Gastroesophageal sphincter (tissue), 4 donors: Measurements from ENCODE around the gene TTLL13. TPM values are rescaled to one million over a fixed set of nuclear protein-coding genes. Genes with fewer than 3 reads are reported as not detected.
A peak's percentile ranks its signal among the peaks of the same experiment; 100 is the strongest.

Experiments
- ATAC-seq: fragments of 150-250 bp; one replicate; pipeline ENCODE4 v1.9.1; 2016; ENCODE audit warnings: mild to moderate bottlenecking, moderate library complexity
- H3K27ac ChIP-seq, 4 donors: fragments of 200-600 bp; sonication (generic) in 3 of 4; 1 replicate in 3 of 4; 2 replicates in 1 of 4; pipeline ENCODE4 v1.5.1; 2016 to 2019
- H3K27me3 ChIP-seq: fragments of 200-600 bp; sonication (generic); one replicate; pipeline ENCODE4 v1.5.1; 2019
- H3K36me3 ChIP-seq, 2 donors: fragments of 200-600 bp; sonication (generic); one replicate each; pipeline ENCODE4 v1.5.1; 2019; ENCODE audit warnings: control low read depth in 1 of 2
- H3K4me1 ChIP-seq, 3 donors: fragments of 200-600 bp; sonication (generic); 1 replicate in 2 of 3; 2 replicates in 1 of 3; pipeline ENCODE4 v1.5.1; 2016 to 2019; ENCODE audit warnings: control low read depth in 2 of 3
- H3K4me3 ChIP-seq, 2 donors: fragments of 200-600 bp; sonication (generic); one replicate each; pipeline ENCODE4 v1.5.1; 2019; ENCODE audit warnings: mild to moderate bottlenecking in 1 of 2, moderate library complexity in 1 of 2
- H3K9me3 ChIP-seq, 3 donors: fragments of 200-600 bp; sonication (generic); one replicate each; pipeline ENCODE4 v1.5.1; 2017 to 2019; ENCODE audit warnings: control low read depth in 2 of 3
- CTCF ChIP-seq, 4 experiments: fragments of 200-600 bp in 2 of 4; fragments of 450-650 bp in 2 of 4; sonication (generic) in 1 of 4; IDR thresholded peaks; one replicate each; pipeline ENCODE4 v1.5.1; 2017 to 2019; ENCODE audit warnings: antibody characterized with exemption in 4 of 4, mild to moderate bottlenecking in 2 of 4, moderate library complexity in 2 of 4
- EP300 ChIP-seq: sonication (generic); formaldehyde crosslinking; IDR thresholded peaks from one replicate; pipeline ENCODE4 v1.6.1; 2017; ENCODE audit warnings: antibody characterized with exemption, mild to moderate bottlenecking
- POLR2A ChIP-seq, 2 donors: fragments of 450-650 bp; IDR thresholded peaks; one replicate each; pipeline ENCODE4 v1.6.1; 2017; ENCODE audit warnings: antibody characterized with exemption in 2 of 2, mild to moderate bottlenecking in 2 of 2, moderate library complexity in 1 of 2
- POLR2AphosphoS5 ChIP-seq: sonication (generic); formaldehyde crosslinking; IDR thresholded peaks from one replicate; pipeline ENCODE4 v1.6.1; 2017; ENCODE audit warnings: antibody characterized with exemption
- WGBS, 2 donors: methylation state at CpG; one replicate each; pipeline ENCODE4 v1.1.5; 2018; ENCODE audit warnings: low coverage in 1 of 2; 5-methylcytosine and 5-hydroxymethylcytosine counted together
- total RNA-seq, 4 donors: library from RNA; depleted of rRNA; stranded (reverse); fragments of >200 nt; gene quantifications; one replicate each; pipeline ENCODE4 v1.1.0, GENCODE V29; 2016

TTLL13 gene
- under 1 TPM in 1 of 4 donors, not detected in 3; 0.54 TPM for total RNA-seq

GRCh38 chr15:90249203-90249863 lies at the start of gene TTLL13:
Gene TTLL13, plus strand, starts transcription at chr15:90249556. Its CDS starts 1,075 bp downstream, at chr15:90250631.
- Histone ChIP-seq H3K27ac (peak within 1 kb of the TSS in 3 of 4 donors; percentile 51 to 70 (median 55)), H3K4me1 (peaks cover 0 to 16% (median 5%) of the 10 kb centered on the region in 3 donors), H3K27me3 (no peaks in the 10 kb centered on the region), H3K9me3 (no peaks in the 10 kb centered on the region), H3K4me3 (peak within 1 kb of the TSS; percentile 28 to 64), H3K36me3 (no peaks in the 10 kb centered on the region)
- peak; percentile 96 for ATAC-seq
- no peak for TF ChIP-seq POLR2A (IDR thresholded peaks at IDR 0.05)
- TF ChIP-seq POLR2AphosphoS5 = peak; percentile 42
- TF ChIP-seq CTCF (IDR thresholded peaks at IDR 0.05) = peak in 1 of 4 experiments; percentile 23
- WGBS, 2 donors = 0% methylated on average over 12 to 17 of the region's 44 CpGs

- peaks cover 0 to 8% of the 10 kb centered on the region in 2 donors for H3K36me3 ChIP-seq
- no peaks in the 10 kb centered on the region for H3K9me3 ChIP-seq
- peak overlapping the region; percentile 49 to 92 (median 86) for H3K27ac ChIP-seq
- no peaks in the 10 kb centered on the region for H3K27me3 ChIP-seq
- peaks cover 0 to 76% (median 16%) of the 10 kb centered on the region in 3 donors for H3K4me1 ChIP-seq
- WGBS, 2 donors = 17 to 18% methylated on average over 2 to 9 of the region's 24 CpGs
- no peak for TF ChIP-seq POLR2AphosphoS5
- no peak for TF ChIP-seq EP300
- TF ChIP-seq POLR2A (IDR thresholded peaks at IDR 0.05) = no peak
- no peak for ATAC-seq
- peak overlapping the region; percentile 84 to 92 for H3K4me3 ChIP-seq
Measured at GRCh38 chr15:90200534-90201129, 48.7 kb upstream of the TTLL13 start.

GRCh38 chr15:90201130-90201943 lies 48.0 kb upstream of the TTLL13 start, which contains the start of gene SEMA4B:
Gene SEMA4B, plus strand, starts transcription at chr15:90201330. Its CDS starts 249 bp downstream, at chr15:90201579.
- ATAC-seq = peak; percentile 82

GRCh38 chr15:90201944-90202375 lies 47.4 kb upstream of the TTLL13 start:
- Histone ChIP-seq H3K4me1 (peaks cover 0 to 86% (median 16%) of the 10 kb centered on the region in 3 donors), H3K9me3 (no peaks in the 10 kb centered on the region), H3K4me3 (peak overlapping the region; percentile 84 to 92), H3K36me3 (peaks cover 0 to 19% of the 10 kb centered on the region in 2 donors), H3K27ac (peak overlapping the region; percentile 49 to 92 (median 86)), H3K27me3 (no peaks in the 10 kb centered on the region)
- no peak for ATAC-seq
- TF ChIP-seq POLR2A (IDR thresholded peaks at IDR 0.05) (no peak), CTCF (IDR thresholded peaks at IDR 0.05) (no peak)
- WGBS, 2 donors = 10% methylated on average over 6 of the region's 25 CpGs; no CpG with 5 or more reads in 1 of the 2 donors

More at GRCh38 chr15:90201130-90201943, 48.0 kb upstream of the TTLL13 start, which contains the start of gene SEMA4B:
- no peaks in the 10 kb centered on the region for H3K27me3 ChIP-seq
- peaks cover 0 to 12% of the 10 kb centered on the region in 2 donors for H3K36me3 ChIP-seq
- WGBS, 2 donors = no CpG with 5 or more reads among the region's 88 CpGs
- peaks cover 0 to 82% (median 16%) of the 10 kb centered on the region in 3 donors for H3K4me1 ChIP-seq
- H3K27ac ChIP-seq = peak within 1 kb of the TSS; percentile 49 to 92 (median 86)
- H3K4me3 ChIP-seq = peak within 1 kb of the TSS; percentile 84 to 92
- H3K9me3 ChIP-seq = no peaks in the 10 kb centered on the region
- TF ChIP-seq POLR2AphosphoS5 = no peak
- TF ChIP-seq POLR2A (IDR thresholded peaks at IDR 0.05) = peak; percentile 46 to 50
- peak in 1 of 4 experiments; percentile 29 for TF ChIP-seq CTCF (IDR thresholded peaks at IDR 0.05)
- TF ChIP-seq EP300 = no peak

GRCh38 chr15:90202929-90203328 lies 46.4 kb upstream of the TTLL13 start:
- H3K27me3 ChIP-seq = no peaks in the 10 kb centered on the region
- WGBS, 2 donors = 56 to 72% methylated on average over 3 to 4 of the region's 4 CpGs
- H3K36me3 ChIP-seq = peaks cover 0 to 26% of the 10 kb centered on the region in 2 donors
- H3K4me3 ChIP-seq = peak overlapping the region in 1 of 2 donors; percentile 92
- H3K27ac ChIP-seq = peak overlapping the region in 2 of 4 donors; percentile 88 to 92
- H3K9me3 ChIP-seq = no peaks in the 10 kb centered on the region
- TF ChIP-seq CTCF (IDR thresholded peaks at IDR 0.05) = no peak
- TF ChIP-seq EP300 = no peak
- TF ChIP-seq POLR2A (IDR thresholded peaks at IDR 0.05) = no peak
- no peak for TF ChIP-seq POLR2AphosphoS5
- ATAC-seq = no peak
- H3K4me1 ChIP-seq = peaks cover 0 to 82% (median 16%) of the 10 kb centered on the region in 3 donors
